IPS-NIHi7 (cell line): ENCODE results near the gene GPR137B.
A peak's percentile ranks its signal among the peaks of the same experiment; 100 is the strongest.
"Not testable (repeated sequence)": the region's sequence is repeated elsewhere in the genome, so short reads cannot be mapped to it uniquely, and the experiment has no call there.

Experiments
- DNase-seq: peaks from one replicate; pipeline ENCODE4 v3.0.0; 2012; ENCODE audit warnings: mixed read lengths; ENCODE audit errors: extremely low spot score

Gene GPR137B

DNA sequence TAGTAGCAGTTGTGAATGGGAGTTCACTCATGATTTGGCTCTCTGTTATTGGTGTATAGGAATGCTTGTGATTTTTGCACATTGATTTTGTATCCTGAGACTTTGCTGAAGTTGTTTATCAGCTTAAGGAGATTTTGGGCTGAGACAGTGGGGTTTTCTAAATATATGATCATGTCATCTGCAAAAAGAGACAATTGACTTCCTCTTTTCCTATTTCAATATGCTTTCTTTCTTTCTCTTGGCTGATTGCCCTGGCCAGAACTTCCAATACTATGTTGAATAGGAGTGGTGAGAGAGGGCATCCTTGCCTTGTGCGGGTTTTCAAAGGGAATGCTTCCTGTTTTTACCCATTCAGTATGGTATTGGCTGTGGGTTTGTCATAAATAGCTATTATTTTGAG, 45.7 kb downstream of the GPR137B start:
- DNase-seq = not testable (repeated sequence)

DNA sequence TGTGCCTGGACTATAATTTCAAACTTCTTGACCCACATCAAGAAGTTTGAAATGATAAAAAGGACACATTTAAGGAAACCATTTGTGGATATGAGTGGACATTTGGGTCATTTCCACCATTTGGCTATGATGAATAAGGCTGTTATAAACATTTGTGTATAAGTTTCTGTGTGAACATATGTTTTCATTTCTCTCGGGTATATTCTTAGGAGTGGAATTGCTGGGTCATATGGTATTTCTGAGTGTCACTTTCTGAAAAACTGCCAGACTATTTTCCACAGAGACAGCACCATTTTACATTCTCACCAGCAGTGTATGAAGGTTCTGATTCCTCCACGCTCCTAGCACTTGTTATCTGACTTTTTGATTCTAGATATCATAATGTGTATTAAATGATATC, 50.8 kb downstream of the GPR137B start:
- no peak for DNase-seq

- DNase-seq = no peak
Measured at GRCh38 chr1:236200925-236201324, 58.6 kb downstream of the GPR137B start.

GRCh38 chr1:236201786-236202185, 59.4 kb downstream of the GPR137B start:
- DNase-seq = no peak

DNA sequence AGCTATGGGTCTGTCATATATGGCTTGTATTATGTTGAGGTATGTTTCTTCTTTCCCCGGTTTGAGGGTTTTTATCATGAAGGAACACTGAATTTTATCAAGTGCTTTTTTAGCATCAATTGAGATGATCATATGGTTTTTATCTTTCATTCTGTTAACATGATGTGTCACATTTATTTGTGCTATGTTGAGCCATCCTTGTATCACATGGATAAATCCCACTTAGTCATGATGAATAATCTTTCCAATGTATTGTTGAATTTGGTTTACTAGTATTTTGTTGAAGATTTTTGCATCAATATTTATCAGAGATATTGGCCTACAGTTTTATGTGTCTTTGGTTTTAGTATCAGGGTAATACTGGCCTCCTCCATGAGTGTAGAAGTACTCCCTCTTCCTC, 61.7 kb downstream of the GPR137B start:
- DNase-seq = no peak

DNA sequence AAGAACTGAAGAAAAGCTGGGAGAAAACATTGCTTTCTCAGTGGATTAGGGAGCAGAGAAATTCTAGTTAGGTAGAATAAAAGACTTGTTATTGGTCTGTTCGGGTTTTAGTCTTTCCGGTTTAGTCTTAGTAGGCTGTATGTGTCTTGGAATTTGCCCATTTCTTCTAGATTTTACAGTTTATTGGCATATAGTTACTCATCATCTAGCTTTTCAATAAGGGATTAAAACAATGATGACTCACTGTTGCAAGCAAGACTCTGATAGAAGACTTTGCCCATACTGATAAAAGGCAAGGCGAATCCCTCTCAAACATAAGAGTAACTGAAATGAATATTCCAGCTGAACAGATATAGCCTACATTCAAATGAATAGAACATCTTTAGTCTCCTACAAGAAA, 62.3 kb downstream of the GPR137B start:
- no peak for DNase-seq

GRCh38 chr1:236206548-236206947, 64.2 kb downstream of the GPR137B start:
- peak; percentile 60 for DNase-seq

GRCh38 chr1:236207121-236207520, 64.8 kb downstream of the GPR137B start:
- DNase-seq = no peak

DNA sequence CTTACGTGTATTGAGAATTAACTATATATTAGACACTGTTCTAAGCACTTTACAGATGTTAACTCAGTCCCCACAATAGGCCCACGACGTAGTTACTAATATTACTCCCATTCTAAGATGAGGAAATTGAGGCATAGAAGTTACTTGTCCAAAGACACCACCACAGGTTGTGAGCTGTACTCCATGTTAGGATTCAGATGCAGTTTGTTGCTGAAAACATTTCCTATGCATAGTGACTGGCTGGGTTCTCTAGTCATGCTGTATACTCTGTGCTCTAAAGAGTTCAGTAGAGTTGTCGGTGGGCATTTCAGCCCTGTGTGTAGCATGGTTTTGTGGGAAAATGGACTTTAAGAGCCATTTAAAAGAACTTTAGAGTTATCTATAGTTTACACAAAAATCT, 65.2 kb downstream of the GPR137B start:
- DNase-seq = no peak

DNA sequence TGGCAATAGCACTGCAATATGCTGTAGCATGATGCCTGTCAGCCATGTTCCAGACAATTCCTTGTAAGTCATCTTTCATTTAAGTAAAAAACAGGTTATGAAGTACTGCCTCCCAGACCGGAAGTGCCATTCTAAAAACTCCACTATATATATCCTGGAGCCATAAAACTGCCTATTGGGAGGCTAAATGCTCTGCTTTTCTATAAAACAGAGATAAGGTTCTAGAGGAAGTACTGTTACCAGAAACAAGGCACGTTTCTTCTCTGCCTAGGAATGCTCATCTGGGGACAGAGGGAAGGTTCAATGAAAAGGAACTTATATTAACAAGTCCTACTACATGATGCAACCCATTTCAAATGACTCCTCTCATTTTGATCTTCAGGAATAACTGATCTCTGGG, 66.8 kb downstream of the GPR137B start:
- no peak for DNase-seq

GRCh38 chr1:236209713-236210112, 67.4 kb downstream of the GPR137B start:
- DNase-seq = no peak

GRCh38 chr1:236211815-236212214, 69.5 kb downstream of the GPR137B start:
- DNase-seq = no peak

GRCh38 chr1:236213534-236213933, 71.2 kb downstream of the GPR137B start:
- no peak for DNase-seq

GRCh38 chr1:236214761-236215160, 72.4 kb downstream of the GPR137B start:
- no peak for DNase-seq

GRCh38 chr1:236220473-236220872, 78.1 kb downstream of the GPR137B start:
- DNase-seq = no peak

GRCh38 chr1:236222632-236223031, 80.3 kb downstream of the GPR137B start:
- no peak for DNase-seq

DNA sequence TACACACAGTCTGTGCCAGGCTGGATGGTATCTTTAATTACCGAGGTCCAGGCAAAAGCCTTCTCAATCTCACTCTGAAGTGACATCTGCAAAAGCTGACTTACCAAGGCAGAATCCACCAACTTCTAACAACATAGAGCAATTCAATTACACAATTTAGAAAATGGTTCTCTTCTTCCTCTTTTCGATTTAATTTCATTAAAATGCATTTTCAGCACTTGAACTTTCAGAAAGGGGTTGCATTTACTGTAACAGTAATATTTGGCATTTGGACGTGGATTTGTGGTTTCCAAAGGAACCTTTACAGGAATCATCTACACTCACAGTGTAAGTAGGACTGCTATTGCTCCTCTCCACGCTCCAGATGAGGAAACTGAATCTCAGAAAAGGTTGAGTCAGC, 86.1 kb downstream of the GPR137B start:
- no peak for DNase-seq

GRCh38 chr1:236235116-236235515, 92.8 kb downstream of the GPR137B start:
- no peak for DNase-seq

GRCh38 chr1:236239092-236239585, 96.8 kb downstream of the GPR137B start:
- DNase-seq = no peak

- DNase-seq = no peak
Measured at GRCh38 chr1:236240675-236241074, 98.3 kb downstream of the GPR137B start.

GRCh38 chr1:236242568-236242967, 100.2 kb downstream of the GPR137B start:
- DNase-seq = no peak

- no peak for DNase-seq
Measured at GRCh38 chr1:236247286-236247685, 104.9 kb downstream of the GPR137B start.

DNA sequence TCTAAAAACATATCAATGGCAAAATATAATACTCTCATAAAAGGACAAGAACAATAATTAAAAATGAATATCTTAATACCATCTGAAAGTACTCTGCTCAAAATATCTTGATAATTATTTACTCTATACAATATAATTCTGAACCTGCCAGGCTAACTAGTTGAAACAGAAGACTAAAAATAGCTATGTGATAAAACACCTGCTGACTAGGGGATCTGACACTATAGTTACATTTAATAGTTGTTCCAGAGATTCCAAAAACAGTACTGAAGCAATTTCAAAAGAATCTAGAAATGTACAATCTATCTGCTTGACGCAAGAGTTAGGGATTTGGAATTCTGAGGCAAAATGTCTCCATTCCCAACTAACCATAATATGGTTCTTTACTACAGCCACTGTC, 109.2 kb downstream of the GPR137B start:
- no peak for DNase-seq

GRCh38 chr1:236253119-236253518, 110.8 kb downstream of the GPR137B start:
- no peak for DNase-seq
